Measurements from ENCODE around the gene CREB3. TPM values are rescaled to one million over a fixed set of nuclear protein-coding genes. Genes with fewer than 3 reads are reported as not detected.

CREB3 gene
- total RNA-seq, 6 donors from 2014 or later = 27.2 to 61.3 (median 33.5) TPM

DNA sequence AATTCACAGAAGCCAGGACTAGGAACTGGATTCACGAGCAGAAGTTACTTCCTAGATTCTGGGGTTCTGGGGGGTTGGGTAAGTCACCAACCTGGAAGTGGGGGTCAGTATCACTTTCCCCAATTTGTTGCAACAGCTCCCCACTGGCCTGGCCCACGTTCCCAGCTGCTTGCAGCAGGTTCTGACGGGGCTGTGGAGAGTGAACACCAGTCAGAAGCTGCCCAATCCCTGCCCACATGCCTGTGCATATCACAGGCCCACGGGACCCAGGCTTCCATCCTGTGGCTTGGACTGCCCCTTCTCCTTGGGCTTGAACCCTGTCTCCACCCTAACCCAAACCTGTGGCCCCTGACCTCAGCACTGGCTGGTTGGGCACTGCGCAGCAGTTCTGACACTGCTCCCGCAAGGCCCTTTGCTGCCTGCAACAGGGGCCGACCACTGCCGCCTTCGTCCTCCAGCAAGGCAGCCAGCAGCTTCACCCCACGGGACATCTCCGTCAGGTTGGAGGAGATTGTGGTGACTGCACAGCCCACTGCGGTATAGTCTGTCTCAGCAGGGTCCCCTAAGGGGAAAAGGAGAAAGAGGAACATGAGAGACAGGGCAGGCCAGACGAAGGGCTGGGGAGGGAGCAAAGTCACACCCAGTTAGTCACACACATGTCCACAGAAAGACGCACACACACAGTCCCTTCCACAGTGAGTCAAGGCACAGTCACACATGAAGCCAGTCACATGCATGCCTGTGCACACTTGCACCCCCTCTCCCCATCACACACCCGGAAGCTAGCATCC, 13.6 kb upstream of the CREB3 start:
- H3K27me3 ChIP-seq = no peaks in the 10 kb centered on the region
- H3K4me3 ChIP-seq = no peak overlapping the region
- DNase-seq = peak in 1 of 2 donors; percentile 49
- H3K9me3 ChIP-seq = no peaks in the 10 kb centered on the region
- H3K4me1 ChIP-seq = no peaks in the 10 kb centered on the region
- no peak for ATAC-seq (ENCODE audit: low FRiP score in 2 of 2)
- peaks cover 95 to 100% (median 99%) of the 10 kb centered on the region in 4 donors for H3K36me3 ChIP-seq
- 82% methylated on average over 9 to 15 of the region's 15 CpGs for WGBS, 2 donors
- TF ChIP-seq, protein P1, sequence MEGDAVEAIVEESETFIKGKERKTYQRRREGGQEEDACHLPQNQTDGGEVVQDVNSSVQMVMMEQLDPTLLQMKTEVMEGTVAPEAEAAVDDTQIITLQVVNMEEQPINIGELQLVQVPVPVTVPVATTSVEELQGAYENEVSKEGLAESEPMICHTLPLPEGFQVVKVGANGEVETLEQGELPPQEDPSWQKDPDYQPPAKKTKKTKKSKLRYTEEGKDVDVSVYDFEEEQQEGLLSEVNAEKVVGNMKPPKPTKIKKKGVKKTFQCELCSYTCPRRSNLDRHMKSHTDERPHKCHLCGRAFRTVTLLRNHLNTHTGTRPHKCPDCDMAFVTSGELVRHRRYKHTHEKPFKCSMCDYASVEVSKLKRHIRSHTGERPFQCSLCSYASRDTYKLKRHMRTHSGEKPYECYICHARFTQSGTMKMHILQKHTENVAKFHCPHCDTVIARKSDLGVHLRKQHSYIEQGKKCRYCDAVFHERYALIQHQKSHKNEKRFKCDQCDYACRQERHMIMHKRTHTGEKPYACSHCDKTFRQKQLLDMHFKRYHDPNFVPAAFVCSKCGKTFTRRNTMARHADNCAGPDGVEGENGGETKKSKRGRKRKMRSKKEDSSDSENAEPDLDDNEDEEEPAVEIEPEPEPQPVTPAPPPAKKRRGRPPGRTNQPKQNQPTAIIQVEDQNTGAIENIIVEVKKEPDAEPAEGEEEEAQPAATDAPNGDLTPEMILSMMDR (IDR thresholded peaks at IDR 0.05) = no peak
- TF ChIP-seq POLR2AphosphoS5 (IDR thresholded peaks at IDR 0.05) = no peak
- no peak overlapping the region for H3K27ac ChIP-seq

DNA sequence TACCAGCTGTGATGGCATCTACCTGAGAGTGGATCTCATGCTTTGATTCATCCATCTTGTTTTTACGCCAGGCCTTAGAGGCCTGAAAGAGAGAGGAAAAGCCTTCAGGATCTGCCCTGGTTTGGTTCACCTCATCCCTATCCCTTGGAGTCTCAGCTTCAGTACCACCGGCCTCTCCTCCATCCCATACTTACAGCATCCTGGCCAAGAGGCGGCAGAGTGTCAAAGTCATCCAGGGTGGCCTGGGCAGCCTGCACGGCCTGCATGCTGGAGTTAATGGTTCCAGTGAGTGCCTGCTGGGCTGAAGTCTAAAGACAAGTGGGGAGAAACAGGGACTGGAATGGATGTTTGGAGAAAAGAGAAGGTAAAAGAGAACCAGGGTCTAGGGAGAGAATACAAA, 12.9 kb upstream of the CREB3 start:
- no peak overlapping the region for H3K27ac ChIP-seq
- 100% methylated on average over 1 to 4 of the region's 4 CpGs for WGBS, 2 donors
- ATAC-seq (ENCODE audit: low FRiP score in 2 of 2) (no peak), DNase-seq (no peak)
- H3K9me3 ChIP-seq = no peaks in the 10 kb centered on the region
- peaks cover 95 to 100% (median 99%) of the 10 kb centered on the region in 4 donors for H3K36me3 ChIP-seq
- no peaks in the 10 kb centered on the region for H3K4me1 ChIP-seq
- no peaks in the 10 kb centered on the region for H3K27me3 ChIP-seq
- H3K4me3 ChIP-seq = no peak overlapping the region
- no peak for TF ChIP-seq POLR2AphosphoS5 (IDR thresholded peaks at IDR 0.05)
- TF ChIP-seq, protein P1 (IDR thresholded peaks at IDR 0.05) = no peak

GRCh38 chr9:35723426-35723825, 9.0 kb upstream of the CREB3 start:
- WGBS, 2 donors = 88 to 90% methylated on average over 2 of the region's 2 CpGs
- H3K27ac ChIP-seq = no peak overlapping the region
- ATAC-seq (ENCODE audit: low FRiP score in 2 of 2) = no peak
- H3K36me3 ChIP-seq = peaks cover 60 to 80% (median 75%) of the 10 kb centered on the region in 4 donors
- H3K4me1 ChIP-seq = peaks cover 22 to 28% (median 23%) of the 10 kb centered on the region in 4 donors
- no peak for DNase-seq
- no peak overlapping the region for H3K4me3 ChIP-seq
- no peaks in the 10 kb centered on the region for H3K9me3 ChIP-seq
- no peaks in the 10 kb centered on the region for H3K27me3 ChIP-seq
- TF ChIP-seq EP300 (IDR thresholded peaks at IDR 0.05) = no peak
- no peak for TF ChIP-seq POLR2AphosphoS5 (IDR thresholded peaks at IDR 0.05)
- no peak for TF ChIP-seq POLR2A (IDR thresholded peaks at IDR 0.05)
- TF ChIP-seq, protein P1 (IDR thresholded peaks at IDR 0.05) = no peak

DNA sequence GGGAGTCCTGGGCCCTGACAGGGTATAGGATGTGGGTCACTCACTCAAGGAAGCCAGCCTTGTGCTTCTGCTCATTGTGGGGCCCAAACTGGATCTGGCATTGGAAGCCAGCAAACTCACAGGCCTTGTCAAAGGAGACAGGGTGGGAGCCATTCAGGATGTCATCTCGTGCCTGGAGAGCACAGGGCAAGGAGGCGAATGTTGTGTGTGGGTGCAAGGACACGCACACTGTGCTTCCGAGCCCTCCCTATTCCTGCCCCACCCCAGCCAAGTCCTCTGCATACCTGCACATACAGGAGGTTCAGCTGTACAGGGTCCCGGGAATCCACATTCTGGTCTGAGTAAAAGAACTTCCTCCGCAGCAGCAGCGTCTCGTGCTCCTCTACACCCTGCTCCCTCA, 8.6 kb upstream of the CREB3 start:
- Histone ChIP-seq H3K27me3 (no peaks in the 10 kb centered on the region), H3K4me3 (no peak overlapping the region), H3K4me1 (peaks cover 27 to 33% (median 28%) of the 10 kb centered on the region in 4 donors), H3K27ac (no peak overlapping the region), H3K9me3 (no peaks in the 10 kb centered on the region), H3K36me3 (peaks cover 55 to 75% (median 70%) of the 10 kb centered on the region in 4 donors)
- DNase-seq (no peak), ATAC-seq (ENCODE audit: low FRiP score in 2 of 2) (no peak)
- TF ChIP-seq POLR2A (IDR thresholded peaks at IDR 0.05) (no peak), POLR2AphosphoS5 (IDR thresholded peaks at IDR 0.05) (no peak), EP300 (IDR thresholded peaks at IDR 0.05) (no peak)
- TF ChIP-seq, protein P1 (IDR thresholded peaks at IDR 0.05) = no peak
- 95 to 100% methylated on average over 6 to 8 of the region's 8 CpGs for WGBS, 2 donors

DNA sequence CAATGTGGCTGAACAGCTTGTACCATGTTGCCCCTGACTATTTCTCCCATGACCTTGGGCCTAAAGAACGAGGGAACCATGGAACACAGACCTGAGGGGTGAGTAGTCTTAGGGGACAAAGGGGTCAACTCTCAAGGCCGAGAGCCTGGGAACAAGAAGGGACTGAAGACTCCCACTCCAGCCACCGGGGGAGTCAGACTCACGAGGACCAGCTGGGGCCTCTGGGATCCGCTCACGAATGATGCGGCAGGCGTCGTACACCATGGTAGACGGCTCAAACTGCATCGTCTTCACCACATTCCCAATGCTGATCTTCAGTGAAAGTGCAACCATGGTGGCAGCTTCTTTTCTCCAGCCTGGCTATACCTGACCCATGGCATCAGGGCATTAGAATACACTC, 7.1 kb upstream of the CREB3 start:
- DNase-seq = no peak
- peaks cover 41 to 60% (median 56%) of the 10 kb centered on the region in 4 donors for H3K36me3 ChIP-seq
- WGBS, 2 donors = 95 to 96% methylated on average over 11 of the region's 11 CpGs
- no peaks in the 10 kb centered on the region for H3K27me3 ChIP-seq
- no peaks in the 10 kb centered on the region for H3K9me3 ChIP-seq
- no peak for ATAC-seq (ENCODE audit: low FRiP score in 2 of 2)
- no peak overlapping the region for H3K27ac ChIP-seq
- H3K4me3 ChIP-seq = no peak overlapping the region
- H3K4me1 ChIP-seq = peaks cover 40 to 47% (median 42%) of the 10 kb centered on the region in 4 donors
- TF ChIP-seq POLR2AphosphoS5 (IDR thresholded peaks at IDR 0.05) (no peak), EP300 (IDR thresholded peaks at IDR 0.05) (no peak)
- TF ChIP-seq, protein P1 (IDR thresholded peaks at IDR 0.05) = no peak

All from upper lobe of left lung (tissue), 6 donors.